Neural cell (in vitro differentiated cells): Measurements from ENCODE around the gene ANKRD31. TPM values are rescaled to one million over a fixed set of nuclear protein-coding genes. Genes with fewer than 3 reads are reported as not detected.
"Not testable (repeated sequence)": the region's sequence is repeated elsewhere in the genome, so short reads cannot be mapped to it uniquely, and the experiment has no call there.

Source experiments
- H2AFZ ChIP-seq: fragments of 200-600, 300-800 bp; sonication (generic), shearing (Covaris generic); 2 replicates; pipeline ENCODE4 v1.6.0; 2014; ENCODE audit warnings: low read depth, mild to moderate bottlenecking, antibody characterized with exemption, low read length, moderate library complexity
- H3F3A ChIP-seq: fragments of 200-600 bp; shearing (Covaris generic); 2 replicates; pipeline ENCODE4 v1.6.1; 2016; ENCODE audit warnings: mild to moderate bottlenecking, moderate library complexity, mixed read lengths, antibody characterized with exemption, low read length; ENCODE audit not compliant: insufficient read depth, poor library complexity, severe bottlenecking
- H3K27ac ChIP-seq: fragments of 200-600, 300-800 bp; sonication (generic), shearing (Covaris generic); 2 replicates; pipeline ENCODE4 v1.5.1; 2014; ENCODE audit warnings: mild to moderate bottlenecking, low read length, moderate library complexity
- H3K27me3 ChIP-seq: fragments of 300-800, 200-600 bp; sonication (generic), shearing (Covaris generic); 2 replicates; pipeline ENCODE4 v1.6.0; 2014; ENCODE audit warnings: mild to moderate bottlenecking, low read depth, low read length, moderate library complexity; ENCODE audit not compliant: insufficient read depth
- H3K36me3 ChIP-seq: fragments of 300-800, 200-600 bp; sonication (generic), shearing (Covaris generic); 2 replicates; pipeline ENCODE4 v1.5.1; 2014; ENCODE audit warnings: mild to moderate bottlenecking, antibody characterized with exemption, low read length, moderate library complexity; ENCODE audit not compliant: insufficient read depth
- H3K4me2 ChIP-seq: fragments of 300-800, 200-600 bp; sonication (generic), shearing (Covaris generic); 2 replicates; pipeline ENCODE4 v1.6.0; 2014; ENCODE audit warnings: mild to moderate bottlenecking, low read length
- H3K4me3 ChIP-seq: fragments of 300-800, 200-600 bp; sonication (generic), shearing (Covaris generic); 2 replicates; pipeline ENCODE4 v1.5.1; 2014; ENCODE audit warnings: mild to moderate bottlenecking, low read length, moderate library complexity
- H3K79me2 ChIP-seq: fragments of 200-600 bp; shearing (Covaris generic); replicated peaks from 2 replicates; pipeline ENCODE4 v1.6.0; 2014; ENCODE audit warnings: mild to moderate bottlenecking, low read length, moderate library complexity; ENCODE audit not compliant: insufficient read depth
- H3K9ac ChIP-seq: fragments of 300-800, 200-600 bp; sonication (generic), shearing (Covaris generic); 2 replicates; pipeline ENCODE4 v1.6.1; 2016; ENCODE audit warnings: mild to moderate bottlenecking, low read length, mixed read lengths
- H3K9me2 ChIP-seq: fragments of 200-600 bp; shearing (Covaris generic); 2 replicates; pipeline ENCODE4 v1.6.1; 2016; ENCODE audit warnings: mild to moderate bottlenecking, low read length, mixed read lengths; ENCODE audit not compliant: insufficient read depth
- H3K9me3 ChIP-seq: fragments of 200-600, 300-800 bp; sonication (generic), shearing (Covaris generic); 2 replicates; pipeline ENCODE4 v1.6.1; 2016; ENCODE audit warnings: mild to moderate bottlenecking, mixed run types, low read length, moderate library complexity, mixed read lengths
- H4K20me1 ChIP-seq: fragments of 200-600 bp; shearing (Covaris generic); 2 replicates; pipeline ENCODE4 v1.6.1; 2016; ENCODE audit warnings: mild to moderate bottlenecking, mixed run types; ENCODE audit not compliant: insufficient read depth
- EP300 ChIP-seq: fragments of 450-650 bp; conservative IDR thresholded peaks from 2 replicates; pipeline ENCODE4 v1.6.1; 2014; ENCODE audit warnings: antibody characterized with exemption, mild to moderate bottlenecking, moderate library complexity; ENCODE audit not compliant: poor library complexity, severe bottlenecking
- EZH2 ChIP-seq: fragments of 200-600, 300-800 bp; shearing (Covaris generic), sonication (generic); IDR thresholded peaks from 2 replicates; pipeline ENCODE4 v1.6.1; 2014; ENCODE audit warnings: antibody characterized with exemption, low read length, borderline replicate concordance, mild to moderate bottlenecking; ENCODE audit not compliant: insufficient read depth, poor library complexity, severe bottlenecking
- MXI1 ChIP-seq: fragments of 450-650 bp; conservative IDR thresholded peaks from 2 replicates; pipeline ENCODE4 v1.6.1; 2014; ENCODE audit warnings: antibody characterized with exemption, mild to moderate bottlenecking; ENCODE audit not compliant: poor library complexity, severe bottlenecking
- POLR2AphosphoS5 ChIP-seq: IDR thresholded peaks from 2 replicates; pipeline ENCODE4 v1.6.1; 2012
- RAD21 ChIP-seq: fragments of 450-650 bp; conservative IDR thresholded peaks from 2 replicates; pipeline ENCODE4 v1.6.1; 2014; ENCODE audit warnings: antibody characterized with exemption, mild to moderate bottlenecking, moderate library complexity
- SMC3 ChIP-seq: fragments of 450-650 bp; conservative IDR thresholded peaks from 2 replicates; pipeline ENCODE4 v1.6.1; 2014; ENCODE audit warnings: antibody characterized with exemption, mild to moderate bottlenecking, moderate library complexity; ENCODE audit not compliant: poor library complexity
- TAF1 ChIP-seq: IDR thresholded peaks from 2 replicates; pipeline ENCODE4 v1.6.1; 2012; ENCODE audit warnings: low read depth
- polyA plus RNA-seq: library from polyadenylated mRNA; depleted of rRNA; stranded (reverse); fragments of >200 nt; gene quantifications from 2 replicates; pipeline ENCODE4 v1.2.3, GENCODE V29; 2014
- TF ChIP-seq, protein P1 (sequence below): IDR thresholded peaks from 2 replicates; pipeline ENCODE4 v1.6.1; 2012; ENCODE audit warnings: borderline replicate concordance
- TF ChIP-seq, protein P2 (sequence below): fragments of 450-650 bp; IDR thresholded peaks from 2 replicates; pipeline ENCODE4 v1.5.1; 2014; ENCODE audit warnings: antibody characterized with exemption, mild to moderate bottlenecking, moderate library complexity; ENCODE audit not compliant: poor library complexity, severe bottlenecking

The ANKRD31 gene
- polyA plus RNA-seq, 1 donor from 2014 or later = 0.62 TPM

DNA sequence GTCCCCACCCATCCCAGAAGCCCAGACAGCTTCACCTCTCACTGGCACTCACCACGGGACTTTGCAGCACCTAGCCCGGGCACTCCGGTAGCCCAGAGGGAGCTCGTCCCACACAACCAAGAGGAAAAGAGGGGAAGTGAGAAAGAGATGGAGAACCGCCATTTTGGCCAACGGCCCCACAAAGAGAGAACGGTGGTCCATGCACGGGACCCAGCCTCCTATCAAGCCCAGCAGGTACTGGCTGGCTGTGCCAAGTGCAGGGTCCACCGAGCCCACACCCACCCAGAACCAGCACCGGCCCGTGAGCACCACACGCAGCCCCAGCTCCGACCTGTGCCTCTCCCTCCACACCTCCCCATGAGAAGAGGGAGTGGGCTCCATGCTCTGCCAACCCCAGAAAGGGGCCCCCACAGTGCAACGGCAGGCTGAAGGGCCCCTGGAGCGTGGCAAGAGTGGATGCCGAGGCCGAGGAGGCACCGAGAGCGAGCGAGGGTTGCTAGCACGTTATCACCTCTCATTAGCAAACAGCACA, 105.8 kb downstream of the ANKRD31 start:
- H3K4me2 ChIP-seq = no peak overlapping the region

DNA sequence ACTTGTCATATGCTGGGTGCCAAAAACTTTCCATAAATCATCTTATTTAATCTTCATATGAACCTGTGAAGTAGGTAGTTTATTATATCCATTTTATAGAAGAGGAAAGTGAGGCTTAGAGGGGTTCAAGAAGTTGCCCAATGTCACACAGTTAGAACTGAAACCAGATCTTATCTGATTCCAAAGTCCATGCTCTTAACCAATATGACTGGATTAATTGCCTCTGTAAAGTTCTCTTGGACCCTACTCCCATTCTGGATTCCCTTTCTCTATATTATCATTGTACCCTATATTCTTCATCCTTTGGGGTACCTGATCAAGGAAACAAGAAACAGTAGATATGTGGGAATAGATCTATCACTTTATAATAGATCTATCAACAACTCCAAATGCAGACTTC, 119.8 kb downstream of the ANKRD31 start:
- no peaks in the 10 kb centered on the region for H3K9me2 ChIP-seq
- H3K27me3 ChIP-seq = no peaks in the 10 kb centered on the region
- no peak overlapping the region for H3K9ac ChIP-seq
- no peaks in the 10 kb centered on the region for H4K20me1 ChIP-seq
- H3F3A ChIP-seq = no peaks in the 10 kb centered on the region
- no peak overlapping the region for H3K27ac ChIP-seq
- H2AFZ ChIP-seq = no peak overlapping the region
- H3K79me2 ChIP-seq = no peaks in the 10 kb centered on the region
- TF ChIP-seq POLR2AphosphoS5 (no peak), EP300 (no peak)
- TF ChIP-seq, protein P1, sequence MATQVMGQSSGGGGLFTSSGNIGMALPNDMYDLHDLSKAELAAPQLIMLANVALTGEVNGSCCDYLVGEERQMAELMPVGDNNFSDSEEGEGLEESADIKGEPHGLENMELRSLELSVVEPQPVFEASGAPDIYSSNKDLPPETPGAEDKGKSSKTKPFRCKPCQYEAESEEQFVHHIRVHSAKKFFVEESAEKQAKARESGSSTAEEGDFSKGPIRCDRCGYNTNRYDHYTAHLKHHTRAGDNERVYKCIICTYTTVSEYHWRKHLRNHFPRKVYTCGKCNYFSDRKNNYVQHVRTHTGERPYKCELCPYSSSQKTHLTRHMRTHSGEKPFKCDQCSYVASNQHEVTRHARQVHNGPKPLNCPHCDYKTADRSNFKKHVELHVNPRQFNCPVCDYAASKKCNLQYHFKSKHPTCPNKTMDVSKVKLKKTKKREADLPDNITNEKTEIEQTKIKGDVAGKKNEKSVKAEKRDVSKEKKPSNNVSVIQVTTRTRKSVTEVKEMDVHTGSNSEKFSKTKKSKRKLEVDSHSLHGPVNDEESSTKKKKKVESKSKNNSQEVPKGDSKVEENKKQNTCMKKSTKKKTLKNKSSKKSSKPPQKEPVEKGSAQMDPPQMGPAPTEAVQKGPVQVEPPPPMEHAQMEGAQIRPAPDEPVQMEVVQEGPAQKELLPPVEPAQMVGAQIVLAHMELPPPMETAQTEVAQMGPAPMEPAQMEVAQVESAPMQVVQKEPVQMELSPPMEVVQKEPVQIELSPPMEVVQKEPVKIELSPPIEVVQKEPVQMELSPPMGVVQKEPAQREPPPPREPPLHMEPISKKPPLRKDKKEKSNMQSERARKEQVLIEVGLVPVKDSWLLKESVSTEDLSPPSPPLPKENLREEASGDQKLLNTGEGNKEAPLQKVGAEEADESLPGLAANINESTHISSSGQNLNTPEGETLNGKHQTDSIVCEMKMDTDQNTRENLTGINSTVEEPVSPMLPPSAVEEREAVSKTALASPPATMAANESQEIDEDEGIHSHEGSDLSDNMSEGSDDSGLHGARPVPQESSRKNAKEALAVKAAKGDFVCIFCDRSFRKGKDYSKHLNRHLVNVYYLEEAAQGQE = no peak
- no peak overlapping the region for H3K4me3 ChIP-seq
- H3K9me3 ChIP-seq = no peaks in the 10 kb centered on the region
- no peaks in the 10 kb centered on the region for H3K36me3 ChIP-seq
- H3K4me2 ChIP-seq = no peak overlapping the region

More for the DNA sequence above, 105.8 kb downstream of the ANKRD31 start:
- Histone ChIP-seq H3K9ac (no peak overlapping the region), H2AFZ (no peak overlapping the region), H3K27me3 (no peaks in the 10 kb centered on the region), H3K4me3 (no peak overlapping the region), H3K79me2 (no peaks in the 10 kb centered on the region), H3K9me3 (no peaks in the 10 kb centered on the region), H4K20me1 (no peaks in the 10 kb centered on the region), H3K9me2 (no peaks in the 10 kb centered on the region), H3K36me3 (no peaks in the 10 kb centered on the region), H3F3A (no peaks in the 10 kb centered on the region), H3K27ac (no peak overlapping the region)
- TF ChIP-seq MXI1 (no peak), EP300 (no peak), POLR2AphosphoS5 (no peak), TAF1 (no peak), SMC3 (no peak), RAD21 (no peak), EZH2 (no peak)
- TF ChIP-seq, protein P1 = no peak
- TF ChIP-seq, protein P2, sequence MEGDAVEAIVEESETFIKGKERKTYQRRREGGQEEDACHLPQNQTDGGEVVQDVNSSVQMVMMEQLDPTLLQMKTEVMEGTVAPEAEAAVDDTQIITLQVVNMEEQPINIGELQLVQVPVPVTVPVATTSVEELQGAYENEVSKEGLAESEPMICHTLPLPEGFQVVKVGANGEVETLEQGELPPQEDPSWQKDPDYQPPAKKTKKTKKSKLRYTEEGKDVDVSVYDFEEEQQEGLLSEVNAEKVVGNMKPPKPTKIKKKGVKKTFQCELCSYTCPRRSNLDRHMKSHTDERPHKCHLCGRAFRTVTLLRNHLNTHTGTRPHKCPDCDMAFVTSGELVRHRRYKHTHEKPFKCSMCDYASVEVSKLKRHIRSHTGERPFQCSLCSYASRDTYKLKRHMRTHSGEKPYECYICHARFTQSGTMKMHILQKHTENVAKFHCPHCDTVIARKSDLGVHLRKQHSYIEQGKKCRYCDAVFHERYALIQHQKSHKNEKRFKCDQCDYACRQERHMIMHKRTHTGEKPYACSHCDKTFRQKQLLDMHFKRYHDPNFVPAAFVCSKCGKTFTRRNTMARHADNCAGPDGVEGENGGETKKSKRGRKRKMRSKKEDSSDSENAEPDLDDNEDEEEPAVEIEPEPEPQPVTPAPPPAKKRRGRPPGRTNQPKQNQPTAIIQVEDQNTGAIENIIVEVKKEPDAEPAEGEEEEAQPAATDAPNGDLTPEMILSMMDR = no peak

DNA sequence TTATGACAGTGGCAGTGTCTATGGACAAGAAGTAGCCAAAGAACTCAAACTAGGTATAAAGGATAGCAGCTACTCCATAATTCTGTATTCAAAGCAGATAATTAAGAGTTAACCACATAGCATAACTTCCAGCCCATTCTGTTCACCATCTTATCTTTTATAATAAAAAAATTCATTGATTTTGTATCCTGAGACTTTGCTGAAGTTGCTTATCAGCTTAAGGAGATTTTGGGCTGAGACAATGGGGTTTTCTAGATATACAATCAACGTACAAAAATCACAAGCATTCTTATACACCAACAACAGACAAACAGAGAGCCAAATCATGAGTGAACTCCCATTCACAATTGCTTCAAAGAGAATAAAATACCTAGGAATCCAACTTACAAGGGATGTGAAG, 122.4 kb downstream of the ANKRD31 start:
- H3K36me3 ChIP-seq, H3K4me3 ChIP-seq, H3K9ac ChIP-seq, H3K9me2 ChIP-seq, H3K79me2 ChIP-seq, H3F3A ChIP-seq, H3K9me3 ChIP-seq, H3K27ac ChIP-seq, H2AFZ ChIP-seq, H3K4me2 ChIP-seq, H4K20me1 ChIP-seq, H3K27me3 ChIP-seq: not testable (repeated sequence)
